Gastrocnemius medialis (tissue), 4 donors: Measurements from ENCODE around the gene REEP1. TPM values are rescaled to one million over a fixed set of nuclear protein-coding genes. Genes with fewer than 3 reads are reported as not detected.

ENCODE experiments used
- ATAC-seq, 2 donors: fragments of 150-250 bp; one replicate each; pipeline ENCODE4 v1.9.1; 2016
- DNase-seq, 2 donors: peaks; one replicate each; pipeline ENCODE4 v3.0.0-alpha.2; 2019
- H3K27ac ChIP-seq, 4 donors: fragments of 200-600 bp; sonication (generic); 1 replicate in 1 of 4; 2 replicates in 3 of 4; pipeline ENCODE4 v1.5.1; 2016 to 2018; ENCODE audit warnings: mild to moderate bottlenecking in 2 of 4, moderate library complexity in 1 of 4
- H3K27me3 ChIP-seq, 3 donors: fragments of 200-600 bp; sonication (generic) in 2 of 3; 1 replicate in 1 of 3; 2 replicates in 2 of 3; pipeline versions ENCODE4 v1.5.1 to v1.6.0; 2016 to 2019; ENCODE audit warnings: mild to moderate bottlenecking in 1 of 3, moderate library complexity in 1 of 3
- H3K36me3 ChIP-seq, 2 donors: fragments of 200-600 bp; sonication (generic) in 1 of 2; one replicate each; pipeline ENCODE4 v1.5.1; 2017 to 2018
- H3K4me1 ChIP-seq, 2 donors: fragments of 200-600 bp; sonication (generic) in 1 of 2; one replicate each; pipeline ENCODE4 v1.5.1; 2016 to 2017; ENCODE audit warnings: mild to moderate bottlenecking in 2 of 2
- H3K4me3 ChIP-seq, 4 donors: fragments of 200-600 bp; sonication (generic) in 3 of 4; 1 replicate in 1 of 4; 2 replicates in 3 of 4; pipeline ENCODE4 v1.5.1; 2016 to 2019; ENCODE audit warnings: mild to moderate bottlenecking in 2 of 4
- H3K9me3 ChIP-seq, 3 donors: fragments of 200-600 bp; sonication (generic) in 2 of 3; 1 replicate in 1 of 3; 2 replicates in 2 of 3; pipeline ENCODE4 v1.5.1; 2016 to 2019
- CTCF ChIP-seq, 5 experiments: fragments of 450-650 bp in 3 of 5; fragments of 200-600 bp in 2 of 5; sonication (generic) in 2 of 5; IDR thresholded peaks in 4 of 5; conservative IDR thresholded peaks in 1 of 5; 1 replicate in 4 of 5; 2 replicates in 1 of 5; pipeline ENCODE4 v1.5.1; 2016 to 2019; ENCODE audit warnings: antibody characterized with exemption in 5 of 5, mild to moderate bottlenecking in 3 of 5, moderate library complexity in 3 of 5
- POLR2A ChIP-seq, 2 donors: fragments of 450-650 bp; IDR thresholded peaks; one replicate each; pipeline ENCODE4 v1.6.1; 2017; ENCODE audit warnings: antibody characterized with exemption in 2 of 2, mild to moderate bottlenecking in 2 of 2, moderate library complexity in 2 of 2
- in situ Hi-C, 4 donors: fragments of 200-750 bp; cut with MboI; loops; one replicate each; pipeline versions ENCODE4 v1.15.0 to v1.8.0; 2017; ENCODE audit warnings: low sequenced_read_pairs in 4 of 4
- intact Hi-C: fragments of 100-400 bp; cut with DNase I; formaldehyde crosslinking; loops from one replicate; pipeline ENCODE4 v1.15.1; 2023; ENCODE audit warnings: low total_unique reads
- total RNA-seq, 4 donors: library from RNA; depleted of rRNA; stranded (reverse); fragments of >200 nt; gene quantifications; one replicate each; pipeline versions ENCODE4 v1.1.0 to v1.2.3, GENCODE V29; 2016

REEP1 gene
- total RNA-seq, 4 donors from 2014 or later, result 4.2 to 16.0 (median 6.3) TPM

- DNase-seq, result no peak
- intact Hi-C loops, result no loop called here
- ATAC-seq, result no peak
- Histone ChIP-seq H3K27ac (no peak overlapping the region), H3K36me3 (peaks cover 0 to 4% of the 10 kb centered on the region in 2 donors), H3K27me3 (no peaks in the 10 kb centered on the region), H3K9me3 (no peaks in the 10 kb centered on the region), H3K4me3 (no peak overlapping the region), H3K4me1 (no peaks in the 10 kb centered on the region)
- TF ChIP-seq POLR2A (IDR thresholded peaks at IDR 0.05) (no peak), CTCF (IDR thresholded peaks at IDR 0.05 in 4 of 5, conservative IDR thresholded peaks at IDR 0.05 in 1 of 5) (no peak)
- in situ Hi-C loops, result no loop called here
Measured at GRCh38 chr2:86263956-86264355, 73.5 kb downstream of the REEP1 start.

- Histone ChIP-seq H3K9me3 (no peaks in the 10 kb centered on the region), H3K27ac (no peak overlapping the region), H3K4me1 (peaks cover 0 to 3% of the 10 kb centered on the region in 2 donors), H3K36me3 (peaks cover 0 to 4% of the 10 kb centered on the region in 2 donors), H3K27me3 (no peaks in the 10 kb centered on the region), H3K4me3 (no peak overlapping the region)
- intact Hi-C loops (no loop called here), in situ Hi-C loops (no loop called here)
- DNase-seq, result no peak
- ATAC-seq, result no peak
- TF ChIP-seq POLR2A (IDR thresholded peaks at IDR 0.05) (no peak), CTCF (IDR thresholded peaks at IDR 0.05 in 4 of 5, conservative IDR thresholded peaks at IDR 0.05 in 1 of 5) (no peak)
Measured at GRCh38 chr2:86260978-86261377, 76.4 kb downstream of the REEP1 start.

- no peaks in the 10 kb centered on the region for H3K9me3 ChIP-seq
- intact Hi-C loops, result no loop called here
- TF ChIP-seq CTCF (IDR thresholded peaks at IDR 0.05 in 4 of 5, conservative IDR thresholded peaks at IDR 0.05 in 1 of 5), result no peak
- TF ChIP-seq POLR2A (IDR thresholded peaks at IDR 0.05), result no peak
- DNase-seq (no peak), ATAC-seq (no peak)
- in situ Hi-C loops, result no loop called here
- H3K27ac ChIP-seq, result no peak overlapping the region
- H3K4me3 ChIP-seq, result no peak overlapping the region
- no peaks in the 10 kb centered on the region for H3K27me3 ChIP-seq
- H3K36me3 ChIP-seq, result peaks cover 0 to under 1% of the 10 kb centered on the region in 2 donors
- H3K4me1 ChIP-seq, result peaks cover 18 to 21% of the 10 kb centered on the region in 2 donors
Measured at GRCh38 chr2:86258106-86258505, 79.3 kb downstream of the REEP1 start.

- peaks cover 18 to 21% of the 10 kb centered on the region in 2 donors for H3K4me1 ChIP-seq
- TF ChIP-seq POLR2A (IDR thresholded peaks at IDR 0.05), result no peak
- TF ChIP-seq CTCF (IDR thresholded peaks at IDR 0.05 in 4 of 5, conservative IDR thresholded peaks at IDR 0.05 in 1 of 5), result no peak
- in situ Hi-C loops, result no loop called here
Measured at GRCh38 chr2:86256982-86257381, 80.4 kb downstream of the REEP1 start.

GRCh38 chr2:86256300-86256699, 81.1 kb downstream of the REEP1 start:
- H3K4me3 ChIP-seq, result no peak overlapping the region
- DNase-seq (no peak), ATAC-seq (no peak)
- in situ Hi-C loops, result no loop called here
- TF ChIP-seq CTCF (IDR thresholded peaks at IDR 0.05 in 4 of 5, conservative IDR thresholded peaks at IDR 0.05 in 1 of 5), result no peak
- TF ChIP-seq POLR2A (IDR thresholded peaks at IDR 0.05), result no peak
- no peaks in the 10 kb centered on the region for H3K27me3 ChIP-seq
- no peaks in the 10 kb centered on the region for H3K9me3 ChIP-seq
- H3K27ac ChIP-seq, result no peak overlapping the region
- H3K36me3 ChIP-seq, result no peaks in the 10 kb centered on the region
- intact Hi-C loops, result no loop called here
- H3K4me1 ChIP-seq, result peaks cover 18 to 21% of the 10 kb centered on the region in 2 donors

More at GRCh38 chr2:86256982-86257381, 80.4 kb downstream of the REEP1 start:
- no peaks in the 10 kb centered on the region for H3K27me3 ChIP-seq
- intact Hi-C loops, result no loop called here
- no peaks in the 10 kb centered on the region for H3K36me3 ChIP-seq
- no peaks in the 10 kb centered on the region for H3K9me3 ChIP-seq
- H3K27ac ChIP-seq, result no peak overlapping the region
- no peak for ATAC-seq
- H3K4me3 ChIP-seq, result no peak overlapping the region
- DNase-seq, result no peak
